Effector memory CD8-positive, alpha-beta T cell (primary cell): ENCODE measurements around the gene APEX1.

ENCODE experiments used
- ATAC-seq: fragments of 150-1000 bp; cut with Tn5 transposase; replicated peaks from 2 replicates; pipeline ENCODE4 v1.10.0; 2021; ENCODE audit warnings: mild to moderate bottlenecking, moderate library complexity
- DNase-seq, 3 experiments: peaks; one replicate each; pipeline ENCODE4 v3.0.0; 2021
- H3K27ac Mint-ChIP-seq, 2 donors: one replicate each; pipeline ENCODE4 v1.8.0; 2022; ENCODE audit warnings: mild to moderate bottlenecking in 2 of 2, mixed read lengths in 2 of 2, moderate library complexity in 2 of 2
- H3K27me3 Mint-ChIP-seq, 2 donors: one replicate each; pipeline ENCODE4 v1.8.0; 2022; ENCODE audit warnings: mixed read lengths in 2 of 2
- H3K36me3 Mint-ChIP-seq: one replicate; pipeline ENCODE4 v1.8.0; 2022; ENCODE audit warnings: mild to moderate bottlenecking, moderate library complexity, mixed read lengths; ENCODE audit not compliant: insufficient read depth
- H3K4me1 Mint-ChIP-seq, 2 donors: one replicate each; pipeline ENCODE4 v1.8.0; 2022; ENCODE audit warnings: low read depth in 2 of 2, mixed read lengths in 2 of 2
- H3K4me3 Mint-ChIP-seq, 2 donors: one replicate each; pipeline ENCODE4 v1.8.0; 2022; ENCODE audit warnings: mild to moderate bottlenecking in 2 of 2, mixed read lengths in 2 of 2, moderate library complexity in 2 of 2
- H3K9me3 Mint-ChIP-seq, 2 donors: one replicate each; pipeline ENCODE4 v1.8.0; 2022; ENCODE audit warnings: mixed read lengths in 2 of 2

The APEX1 gene

DNA sequence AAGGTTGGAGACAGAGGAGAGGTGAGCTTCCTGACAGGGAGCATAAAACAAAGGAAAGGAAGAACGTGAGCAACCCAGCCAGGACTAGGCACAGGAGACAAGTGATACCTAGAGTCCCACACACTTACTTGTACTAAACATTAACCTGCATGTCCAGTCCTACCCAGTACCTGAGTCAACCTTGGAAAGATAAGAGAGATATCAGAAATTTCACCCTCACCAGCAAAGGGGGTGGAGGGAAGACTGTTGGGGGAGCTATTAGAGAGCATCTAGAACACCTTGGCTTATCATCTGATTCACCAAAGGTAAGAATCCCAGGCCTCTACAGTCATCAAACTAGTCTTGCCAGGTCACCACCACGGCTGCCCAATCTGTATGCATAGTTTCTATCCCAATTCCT lies 30.2 kb upstream of the APEX1 start:
- peaks cover 9 to 11% of the 10 kb centered on the region in 2 donors for H3K4me1 Mint-ChIP-seq
- ATAC-seq (no peak), DNase-seq (no peak)
- no peak overlapping the region for H3K27ac Mint-ChIP-seq
- H3K9me3 Mint-ChIP-seq = no peaks in the 10 kb centered on the region
- H3K27me3 Mint-ChIP-seq = no peaks in the 10 kb centered on the region
- no peak overlapping the region for H3K4me3 Mint-ChIP-seq
- no peaks in the 10 kb centered on the region for H3K36me3 Mint-ChIP-seq

DNA sequence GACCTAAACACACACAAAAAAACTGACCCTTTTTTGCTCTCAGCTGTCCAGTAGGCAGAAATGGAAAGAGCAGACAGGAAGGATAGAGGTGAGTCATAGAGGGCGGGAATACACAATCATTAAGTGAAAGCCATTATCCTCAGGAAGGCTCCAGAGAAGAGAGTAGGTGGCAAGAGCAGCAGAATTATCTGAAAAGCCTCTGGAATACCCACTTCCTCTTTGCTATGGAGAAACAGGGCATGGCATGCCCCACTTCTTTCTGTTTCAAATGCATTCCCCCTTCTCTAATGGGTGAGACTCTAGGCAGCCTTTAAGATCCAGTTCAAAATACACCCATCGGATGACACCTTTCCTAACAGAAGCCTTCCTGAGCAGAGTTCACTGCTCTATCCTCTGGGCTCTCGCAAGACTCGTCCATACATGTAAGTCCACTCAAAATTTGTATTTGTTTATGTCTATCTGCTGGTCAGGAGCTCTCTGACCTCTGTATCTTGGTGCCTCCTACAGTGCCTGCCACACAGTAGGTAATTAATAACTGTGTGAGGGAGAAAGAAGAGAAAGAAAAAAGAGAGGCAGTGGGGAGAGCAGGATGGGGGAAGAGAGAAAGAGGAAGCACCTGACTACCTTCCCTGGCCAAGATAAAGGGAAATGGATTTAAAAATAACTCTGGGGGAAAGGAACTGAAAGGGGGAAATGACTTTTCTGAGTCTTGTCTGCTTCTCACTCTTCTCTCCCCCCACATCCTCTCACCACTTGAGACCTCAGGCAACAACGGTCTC lies 27.6 kb upstream of the APEX1 start:
- Mint-ChIP-seq H3K9me3 (no peaks in the 10 kb centered on the region), H3K4me1 (peaks cover 9 to 11% of the 10 kb centered on the region in 2 donors), H3K4me3 (peak overlapping the region; percentile 11 to 42), H3K27me3 (no peaks in the 10 kb centered on the region), H3K27ac (peak overlapping the region; percentile 81 to 84), H3K36me3 (no peaks in the 10 kb centered on the region)
- DNase-seq (no peak), ATAC-seq (peak; percentile 41)

DNA sequence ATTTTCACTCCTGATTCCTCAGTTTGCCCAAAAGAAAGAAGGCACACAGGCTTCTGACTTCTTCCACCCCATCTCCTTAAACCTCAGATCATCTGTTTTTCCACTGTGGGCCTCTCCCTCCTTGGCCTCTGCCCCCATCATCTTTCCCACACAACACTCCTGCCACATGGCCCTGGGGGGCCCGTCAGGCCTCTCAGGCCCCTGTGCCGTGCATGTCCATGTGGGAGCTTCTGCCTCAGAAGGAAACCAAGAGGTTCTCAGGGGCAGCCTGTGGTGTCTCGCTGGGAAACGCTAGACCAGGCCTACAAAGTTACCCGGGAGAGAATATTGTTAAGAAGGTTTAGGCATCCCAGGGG lies 27.0 kb upstream of the APEX1 start:
- no peaks in the 10 kb centered on the region for H3K9me3 Mint-ChIP-seq
- no peaks in the 10 kb centered on the region for H3K36me3 Mint-ChIP-seq
- no peaks in the 10 kb centered on the region for H3K27me3 Mint-ChIP-seq
- peak overlapping the region; percentile 81 to 84 for H3K27ac Mint-ChIP-seq
- no peak for ATAC-seq
- no peak for DNase-seq
- peaks cover 9 to 11% of the 10 kb centered on the region in 2 donors for H3K4me1 Mint-ChIP-seq
- H3K4me3 Mint-ChIP-seq = peak overlapping the region; percentile 11 to 42

DNA sequence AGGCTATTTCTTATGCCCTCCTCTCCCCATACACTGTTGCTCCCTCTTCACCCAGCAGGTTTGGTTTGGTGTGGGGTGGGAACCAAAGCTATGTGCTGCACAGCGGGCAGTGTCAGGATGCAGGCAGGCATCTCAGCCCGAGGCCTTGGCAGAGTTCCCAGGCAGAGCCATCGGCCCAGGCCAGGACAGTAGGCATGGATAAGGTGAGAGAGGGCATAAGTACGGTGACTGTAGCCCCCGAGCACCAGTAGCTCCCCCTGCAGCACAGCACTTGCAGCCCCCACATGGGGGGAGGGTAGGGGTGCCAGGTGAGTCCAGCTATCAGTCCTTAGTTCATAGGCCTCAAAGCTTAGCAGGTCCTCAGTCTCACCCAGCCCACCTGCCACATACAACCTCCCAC lies 26.2 kb upstream of the APEX1 start:
- ATAC-seq (no peak), DNase-seq (no peak)
- H3K27ac Mint-ChIP-seq = peak overlapping the region; percentile 81 to 84
- H3K9me3 Mint-ChIP-seq = no peaks in the 10 kb centered on the region
- H3K4me1 Mint-ChIP-seq = peaks cover 9 to 11% of the 10 kb centered on the region in 2 donors
- no peaks in the 10 kb centered on the region for H3K27me3 Mint-ChIP-seq
- H3K36me3 Mint-ChIP-seq = no peaks in the 10 kb centered on the region
- peak overlapping the region; percentile 30 to 45 for H3K4me3 Mint-ChIP-seq

DNA sequence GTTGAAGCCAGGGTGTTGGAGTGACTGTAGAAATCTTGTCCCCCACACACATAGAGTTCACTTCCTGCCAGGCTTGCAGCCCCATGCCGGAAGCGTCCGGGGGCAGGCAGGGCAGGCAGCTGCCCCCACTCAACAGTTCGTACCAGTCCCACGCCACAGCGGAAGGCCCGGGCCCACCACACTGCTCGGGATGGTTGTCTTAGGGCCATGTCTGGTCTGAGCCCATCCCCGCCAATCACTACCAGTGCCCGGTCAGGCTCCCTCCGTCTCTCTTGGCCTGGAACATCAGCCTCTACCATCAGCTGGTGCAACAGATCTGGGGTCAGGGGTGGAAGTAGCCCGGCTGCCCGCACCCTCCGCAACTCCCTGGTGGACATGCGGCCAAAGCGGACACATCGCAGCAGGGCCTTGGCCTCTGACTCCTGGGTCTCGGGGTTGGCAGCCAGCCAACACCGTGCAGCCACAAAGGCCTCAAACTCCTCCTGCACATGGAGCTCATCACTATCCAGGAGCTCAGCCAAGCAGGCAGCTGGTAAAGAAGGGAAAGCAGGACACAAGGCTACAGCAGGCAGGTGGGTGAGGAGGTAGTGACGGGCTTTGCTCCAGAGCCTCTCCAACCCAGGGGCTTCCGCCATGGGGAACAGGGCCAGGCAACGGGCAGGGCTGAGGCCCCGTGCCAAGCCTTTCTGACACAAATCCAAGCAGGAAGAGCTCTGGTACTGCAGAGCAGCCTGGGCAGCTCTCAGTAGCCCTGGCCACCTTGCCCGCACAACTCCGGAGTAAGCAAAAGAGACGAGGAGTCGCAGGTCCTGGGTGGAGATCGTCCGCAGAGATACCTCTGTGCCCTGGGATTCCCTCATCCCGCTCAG lies 25.0 kb upstream of the APEX1 start:
- no peak for DNase-seq
- no peak for ATAC-seq
- Mint-ChIP-seq H3K27ac (peak overlapping the region in 1 of 2 donors; percentile 81), H3K4me3 (no peak overlapping the region), H3K27me3 (no peaks in the 10 kb centered on the region), H3K9me3 (no peaks in the 10 kb centered on the region), H3K36me3 (no peaks in the 10 kb centered on the region), H3K4me1 (peaks cover 9 to 11% of the 10 kb centered on the region in 2 donors)

DNA sequence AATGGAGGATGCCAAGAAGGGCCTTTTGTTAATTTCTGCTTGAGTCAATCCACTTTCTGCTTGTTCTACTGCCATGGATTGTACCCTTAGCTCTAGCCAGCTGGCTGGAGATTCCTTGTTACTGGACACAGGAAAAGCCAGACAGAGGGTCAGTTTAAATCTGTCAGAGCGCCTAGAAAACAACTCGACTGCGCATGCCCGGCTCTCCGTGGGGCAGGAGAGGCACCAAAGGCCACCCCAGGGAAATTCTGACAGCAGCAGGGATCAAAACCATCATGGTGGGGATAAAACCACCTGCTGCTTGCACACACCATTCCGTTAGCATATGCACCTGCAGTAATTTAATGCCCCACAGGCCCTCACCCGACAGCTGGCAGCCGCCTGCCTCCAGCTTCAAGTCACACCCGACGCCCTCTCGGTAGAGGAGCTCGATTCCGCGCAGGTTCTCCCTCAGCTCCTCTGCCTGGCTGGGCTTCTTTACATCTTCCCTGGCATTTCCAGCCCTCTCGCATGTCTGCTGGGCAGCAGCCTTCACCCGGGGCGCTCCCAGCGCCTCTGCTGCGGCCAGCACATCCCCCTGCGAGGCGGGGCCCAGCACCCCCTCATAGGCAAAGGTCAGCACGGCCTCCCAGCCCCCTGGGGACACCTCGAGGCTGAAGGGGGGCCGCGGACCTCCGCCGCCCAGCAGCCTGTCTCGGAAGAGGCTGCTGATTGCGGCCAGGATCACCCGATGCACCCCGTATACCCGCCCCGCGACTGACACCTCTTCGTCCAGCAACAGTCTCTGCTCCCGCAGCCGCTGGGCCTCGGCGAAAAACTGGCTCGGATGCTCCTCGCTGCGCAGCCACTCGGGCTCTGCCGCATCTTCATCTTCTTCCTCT lies 20.1 kb upstream of the APEX1 start:
- Mint-ChIP-seq H3K27ac (no peak overlapping the region), H3K27me3 (peaks cover 0 to 7% of the 10 kb centered on the region in 2 donors), H3K36me3 (no peaks in the 10 kb centered on the region), H3K4me1 (no peaks in the 10 kb centered on the region), H3K4me3 (no peak overlapping the region), H3K9me3 (no peaks in the 10 kb centered on the region)
- DNase-seq (no peak), ATAC-seq (no peak)

DNA sequence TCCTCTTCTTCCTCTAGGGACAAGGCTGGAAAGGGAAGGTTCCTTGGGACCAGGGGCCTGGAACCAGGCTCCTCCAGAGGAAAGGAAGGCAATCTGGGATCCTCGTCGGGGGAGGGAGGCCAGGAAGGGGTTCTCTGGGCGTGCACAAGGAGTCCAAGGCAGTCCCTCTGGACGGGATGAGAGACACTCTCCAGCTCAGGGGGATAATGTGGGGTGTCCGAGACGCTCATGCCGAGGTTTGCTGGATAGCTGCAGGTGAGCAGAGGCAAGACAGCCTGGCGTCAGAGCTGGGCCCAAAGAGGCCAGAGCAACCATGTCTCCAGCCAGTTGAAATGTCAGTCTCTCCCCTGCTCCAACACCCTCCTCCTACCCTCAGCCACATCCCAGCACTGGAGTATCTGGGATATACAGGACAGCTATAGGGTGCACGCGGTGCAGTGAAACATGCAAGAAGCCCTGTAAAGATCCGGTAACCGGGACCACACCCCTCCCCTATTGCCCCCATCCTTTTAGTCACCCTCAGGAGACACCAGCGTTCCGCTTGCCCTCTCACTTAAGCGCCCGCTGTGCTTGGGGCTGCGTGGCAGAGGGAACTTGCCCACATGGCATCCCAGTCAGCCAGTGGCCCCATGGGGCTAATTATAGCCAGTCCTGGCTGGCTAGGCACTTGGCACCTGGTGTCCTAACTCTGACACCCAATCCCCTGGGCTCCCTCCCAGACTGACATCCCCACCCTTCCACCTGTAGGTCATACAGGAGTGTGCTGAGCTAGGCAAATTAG lies 19.3 kb upstream of the APEX1 start, which contains the start of gene KLHL33:
Gene KLHL33 (minus strand): TSS at position 585 of the 781 bp plus-strand sequence. CDS start 355 bp downstream, at position 230.
- DNase-seq (no peak), ATAC-seq (no peak)
- Mint-ChIP-seq H3K4me1 (peaks cover 3 to 4% of the 10 kb centered on the region in 2 donors), H3K27me3 (peaks cover 0 to 7% of the 10 kb centered on the region in 2 donors), H3K36me3 (no peaks in the 10 kb centered on the region), H3K4me3 (no peak within 1 kb of the TSS), H3K27ac (no peak within 1 kb of the TSS), H3K9me3 (no peaks in the 10 kb centered on the region)

DNA sequence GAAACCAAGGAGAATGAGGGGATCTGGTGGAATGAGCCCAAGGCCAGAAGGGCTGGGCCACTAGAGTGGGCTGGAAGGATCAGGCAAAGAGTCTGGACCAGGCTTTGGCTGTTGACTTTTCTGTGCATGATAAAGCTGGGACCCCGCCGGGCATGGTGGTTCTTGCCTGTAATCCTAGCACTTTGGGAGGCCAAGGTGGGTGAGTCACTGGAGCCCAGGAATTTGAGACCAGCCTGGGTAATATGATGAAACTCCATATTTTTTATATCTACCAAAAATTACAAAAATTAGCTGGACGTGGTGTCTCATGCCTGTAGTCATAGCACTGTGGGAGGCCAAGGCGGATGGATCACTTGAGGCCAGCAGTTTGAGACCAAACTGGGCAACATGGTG lies 18.7 kb upstream of the APEX1 start:
- H3K36me3 Mint-ChIP-seq = no peaks in the 10 kb centered on the region
- ATAC-seq = no peak
- H3K4me3 Mint-ChIP-seq = no peak overlapping the region
- no peak overlapping the region for H3K27ac Mint-ChIP-seq
- peaks cover 0 to 7% of the 10 kb centered on the region in 2 donors for H3K27me3 Mint-ChIP-seq
- DNase-seq = no peak
- no peaks in the 10 kb centered on the region for H3K9me3 Mint-ChIP-seq
- peaks cover 6 to 7% of the 10 kb centered on the region in 2 donors for H3K4me1 Mint-ChIP-seq

DNA sequence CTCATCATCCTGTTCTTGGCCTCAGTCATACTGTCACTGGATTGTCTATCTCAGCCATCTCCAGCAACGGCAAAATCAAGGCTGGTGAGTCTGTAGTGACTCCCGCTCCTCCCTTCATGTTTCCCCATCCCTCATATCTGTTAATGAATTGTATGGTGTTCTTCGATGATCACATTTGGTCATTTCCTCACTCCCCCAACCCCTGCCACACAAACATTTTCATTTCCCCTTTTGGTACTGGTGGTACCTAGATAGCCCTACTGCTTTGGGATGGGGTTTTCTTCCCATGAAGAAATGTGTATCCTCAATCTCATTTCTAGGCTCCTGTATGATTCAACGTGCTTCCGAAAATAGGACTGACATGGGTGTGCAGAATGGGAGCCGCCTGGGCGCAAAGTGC lies 16.4 kb upstream of the APEX1 start:
- Mint-ChIP-seq H3K9me3 (no peaks in the 10 kb centered on the region), H3K4me1 (peaks cover 6 to 7% of the 10 kb centered on the region in 2 donors), H3K36me3 (no peaks in the 10 kb centered on the region), H3K27me3 (peaks cover 0 to 7% of the 10 kb centered on the region in 2 donors), H3K4me3 (no peak overlapping the region), H3K27ac (no peak overlapping the region)
- DNase-seq = no peak
- ATAC-seq = no peak

DNA sequence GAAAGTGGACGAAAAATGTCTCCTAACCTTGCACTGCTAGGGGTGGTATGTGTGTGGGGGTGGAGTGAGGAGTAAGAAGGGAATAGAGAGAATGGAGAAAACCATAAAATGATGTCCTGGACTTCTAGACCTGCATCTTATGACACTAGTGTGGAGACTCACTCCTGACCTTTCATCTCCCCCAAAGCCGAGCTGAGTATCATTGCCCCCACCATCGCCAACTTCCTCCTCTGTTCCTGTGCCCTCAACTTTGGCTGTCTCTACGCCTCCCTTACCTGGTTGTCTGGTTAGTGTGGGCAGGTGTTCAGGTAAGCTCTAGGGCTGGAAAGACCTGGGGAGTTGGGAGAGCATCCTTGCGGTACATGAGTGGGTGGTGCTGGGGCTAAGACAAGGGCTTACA lies 14.6 kb upstream of the APEX1 start:
- ATAC-seq (no peak), DNase-seq (no peak)
- Mint-ChIP-seq H3K36me3 (no peaks in the 10 kb centered on the region), H3K9me3 (no peaks in the 10 kb centered on the region), H3K27me3 (peaks cover 0 to 7% of the 10 kb centered on the region in 2 donors), H3K4me3 (no peak overlapping the region), H3K27ac (peak overlapping the region in 1 of 2 donors; percentile 41), H3K4me1 (peaks cover 6 to 7% of the 10 kb centered on the region in 2 donors)

DNA sequence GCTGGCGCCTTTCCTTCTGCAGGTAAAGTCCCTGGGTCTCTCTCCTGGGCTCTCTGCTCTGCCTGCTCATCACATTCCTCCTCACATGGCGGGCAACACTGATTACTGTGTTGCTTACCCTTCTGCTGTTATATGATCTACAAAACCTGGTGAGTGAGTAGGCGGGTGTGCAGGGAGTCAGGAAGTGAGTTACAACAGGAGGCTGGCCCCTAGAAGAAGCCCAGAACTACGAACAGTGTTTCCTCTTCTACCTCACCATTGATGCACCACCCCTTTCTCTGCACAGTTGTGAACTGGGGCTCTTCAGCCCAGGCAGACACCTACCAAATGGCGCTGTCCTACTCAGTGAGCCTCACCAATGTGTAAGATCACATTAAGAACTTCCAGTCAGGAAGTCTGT lies 14.1 kb upstream of the APEX1 start:
- peak; percentile 87 for ATAC-seq
- peak in 1 of 3 experiments; percentile 7 for DNase-seq
- Mint-ChIP-seq H3K4me1 (peaks cover 6 to 7% of the 10 kb centered on the region in 2 donors), H3K27ac (peak overlapping the region in 1 of 2 donors; percentile 41), H3K9me3 (no peaks in the 10 kb centered on the region), H3K4me3 (peak overlapping the region in 1 of 2 donors; percentile 28), H3K36me3 (no peaks in the 10 kb centered on the region), H3K27me3 (peaks cover 0 to 7% of the 10 kb centered on the region in 2 donors)

DNA sequence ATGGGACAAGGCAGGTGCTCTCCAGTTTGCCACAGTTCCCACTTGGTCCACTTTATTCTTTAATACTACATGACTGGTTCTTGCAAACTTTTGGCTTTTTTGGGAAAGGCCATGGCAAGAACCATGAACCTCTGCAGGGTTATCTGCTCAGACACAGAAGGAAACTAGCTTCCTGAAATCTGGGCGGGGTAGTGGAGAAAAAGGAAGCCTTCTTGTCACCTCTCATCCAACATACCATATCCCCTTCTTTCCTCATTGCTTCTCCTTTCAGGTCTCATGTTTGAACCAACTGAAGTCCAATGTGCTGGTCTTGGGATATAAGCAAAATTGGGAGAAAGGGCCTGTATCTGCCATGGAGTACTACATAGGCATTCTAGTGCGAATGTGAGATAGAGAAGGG lies 13.6 kb upstream of the APEX1 start:
- Mint-ChIP-seq H3K4me3 (no peak overlapping the region), H3K27me3 (peaks cover 0 to 5% of the 10 kb centered on the region in 2 donors), H3K9me3 (no peaks in the 10 kb centered on the region), H3K27ac (peak overlapping the region in 1 of 2 donors; percentile 41), H3K4me1 (peaks cover 6 to 7% of the 10 kb centered on the region in 2 donors), H3K36me3 (no peaks in the 10 kb centered on the region)
- DNase-seq (no peak), ATAC-seq (no peak)
